Pulmonary artery endothelial cell (primary cell): Measurements from ENCODE around the gene DMXL2. TPM values are rescaled to one million over a fixed set of nuclear protein-coding genes. Genes with fewer than 3 reads are reported as not detected.
"Not testable (repeated sequence)": the region's sequence is repeated elsewhere in the genome, so short reads cannot be mapped to it uniquely, and the experiment has no call there.

Experiments
- DNase-seq: peaks from one replicate; pipeline ENCODE4 v3.0.0-alpha.2; 2011; ENCODE audit warnings: low read depth, low spot score
- total RNA-seq: library from RNA; depleted of rRNA; stranded (reverse); fragments of >200 nt; gene quantifications from 2 replicates; pipeline ENCODE4 v1.2.3, GENCODE V29; 2014

Gene DMXL2
- total RNA-seq, 1 donor from 2014 or later: 11.5 TPM

- no peak for DNase-seq
Observed at GRCh38 chr15:51577636-51578304, 44.8 kb downstream of the DMXL2 start.

DNA sequence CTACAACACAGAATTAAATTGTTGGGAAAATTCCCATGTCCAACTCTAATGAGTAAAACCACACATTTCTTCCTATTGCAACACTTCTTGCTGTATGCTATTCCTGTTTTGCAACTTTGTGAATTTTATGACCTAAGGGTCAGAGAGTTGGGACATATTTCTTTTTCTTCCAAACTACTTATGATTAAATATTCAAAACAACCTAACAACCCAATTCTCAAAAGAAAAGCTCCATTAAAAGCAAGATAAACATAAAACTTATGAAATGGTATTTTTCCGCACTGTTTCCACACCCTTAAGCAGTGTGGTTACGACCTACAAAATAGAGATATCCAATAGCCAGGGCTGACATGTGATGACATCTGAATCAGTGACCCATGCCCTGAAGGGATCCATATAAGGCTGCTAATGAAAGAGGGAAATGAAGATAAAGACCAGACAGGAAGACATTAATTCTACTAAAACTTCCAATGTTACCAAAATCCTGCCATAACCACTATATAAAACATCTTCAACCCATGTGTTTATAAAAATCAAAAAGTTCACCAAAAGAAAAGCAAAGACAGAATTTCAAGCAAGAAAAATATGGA lies 45.6 kb downstream of the DMXL2 start:
- DNase-seq: no peak

- no peak for DNase-seq
Observed at GRCh38 chr15:51576286-51576850, 46.2 kb downstream of the DMXL2 start.

GRCh38 chr15:51575775-51576174 lies 46.8 kb downstream of the DMXL2 start:
- no peak for DNase-seq

GRCh38 chr15:51573352-51573751 lies 49.2 kb downstream of the DMXL2 start:
- not testable (repeated sequence) for DNase-seq

- DNase-seq: not testable (repeated sequence)
Observed at GRCh38 chr15:51568939-51569784, 53.4 kb downstream of the DMXL2 start.

GRCh38 chr15:51561271-51561670 lies 61.3 kb downstream of the DMXL2 start:
- DNase-seq: no peak

- no peak for DNase-seq
Observed at GRCh38 chr15:51558876-51559275, 63.7 kb downstream of the DMXL2 start.

DNA sequence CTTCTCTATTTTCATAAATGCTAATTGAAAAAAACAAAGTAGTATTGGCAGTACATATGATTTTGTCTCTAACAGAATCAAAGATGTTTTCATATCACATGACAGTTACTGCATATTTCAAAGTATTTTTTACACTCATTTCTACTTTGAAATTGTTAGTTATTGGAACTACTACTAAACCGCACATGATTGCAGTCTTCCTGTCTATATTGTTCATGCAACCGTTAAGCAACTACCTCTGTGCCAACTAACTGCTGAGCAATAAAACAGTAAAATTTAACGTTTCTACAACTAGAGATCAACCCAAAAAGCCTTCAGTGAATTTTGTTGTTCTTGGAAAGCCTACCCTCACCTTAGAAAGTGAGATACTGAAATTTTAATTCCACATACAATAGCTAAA lies 64.2 kb downstream of the DMXL2 start:
- DNase-seq: no peak

DNA sequence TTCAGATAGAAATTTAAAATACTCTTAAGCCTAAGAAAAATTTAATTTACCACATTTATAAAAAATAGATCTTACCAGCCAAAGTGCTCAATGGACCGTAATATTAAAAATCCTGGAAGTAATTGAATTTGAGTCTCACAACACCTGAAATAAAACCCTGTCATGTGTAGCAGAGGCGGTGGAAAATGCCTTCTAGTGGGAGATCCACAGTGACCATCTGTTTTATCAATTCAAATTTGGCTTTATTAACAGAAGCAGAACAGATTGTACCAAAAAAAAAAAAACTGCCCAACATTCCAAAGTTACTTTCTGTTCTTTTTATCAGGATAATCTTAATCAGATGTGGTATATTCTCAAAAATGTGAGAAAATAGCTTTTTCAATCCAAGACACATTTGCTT lies 71.7 kb downstream of the DMXL2 start:
- DNase-seq: no peak

GRCh38 chr15:51547656-51548055 lies 74.9 kb downstream of the DMXL2 start:
- DNase-seq: no peak

DNA sequence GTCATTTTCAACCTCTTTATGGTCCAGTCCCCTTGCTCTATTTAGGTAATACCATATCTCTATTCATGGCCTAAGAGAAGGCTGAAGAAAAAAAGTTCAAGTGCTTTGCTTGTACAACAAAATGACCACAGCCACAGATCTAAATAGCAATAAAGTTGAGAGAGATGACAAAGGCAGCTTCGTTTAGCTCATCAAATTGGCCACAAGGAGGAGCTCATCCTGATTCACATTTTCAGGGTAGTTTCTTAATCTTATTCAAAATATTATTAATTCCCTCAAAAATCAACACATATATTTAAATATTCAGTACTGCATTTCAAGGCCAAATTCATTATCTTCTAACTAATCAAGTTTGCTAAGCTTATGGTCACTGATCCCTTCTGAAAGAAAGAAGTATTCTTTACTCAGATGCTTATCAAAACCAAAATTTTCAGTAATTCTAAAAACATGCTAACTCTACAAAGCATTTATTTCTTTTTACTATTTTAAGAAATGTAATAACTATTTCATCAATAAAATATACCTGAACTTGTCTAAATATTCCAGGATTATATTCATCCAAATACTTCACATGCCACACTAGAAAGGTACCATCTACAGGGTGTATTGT lies 85.5 kb downstream of the DMXL2 start:
- no peak for DNase-seq

DNA sequence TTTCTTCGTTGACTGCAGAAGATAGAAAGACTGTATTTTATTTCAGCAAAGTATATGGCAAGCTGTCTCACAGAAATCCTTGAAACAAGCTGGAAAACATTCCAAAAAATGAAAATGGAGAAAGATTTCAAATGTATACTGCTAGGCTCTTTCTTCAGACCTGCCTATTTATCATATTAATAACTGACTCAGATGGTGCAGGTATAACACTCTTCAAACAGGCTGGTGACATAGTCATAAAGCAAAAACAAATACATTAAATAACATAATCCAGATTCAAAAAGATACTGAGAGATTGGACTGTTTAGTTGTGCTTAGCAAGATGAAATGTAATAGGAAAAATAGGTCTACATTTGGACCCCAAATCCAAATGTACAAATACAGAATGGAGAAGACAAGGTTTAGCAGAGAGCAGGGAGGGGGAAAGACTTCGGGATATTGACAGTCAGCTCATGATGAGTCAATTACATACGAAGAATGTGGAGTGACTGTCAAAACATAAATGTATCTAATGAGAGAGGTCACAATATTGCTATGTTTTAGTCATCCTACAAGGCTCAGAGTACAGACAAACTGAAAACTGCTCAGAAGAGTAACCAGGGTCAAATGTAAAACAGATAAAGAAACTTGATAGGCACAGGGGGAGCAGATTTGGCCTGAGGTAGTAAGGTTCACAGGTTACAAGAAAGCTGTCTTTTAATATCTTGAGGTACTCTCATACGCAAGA lies 88.7 kb downstream of the DMXL2 start:
- DNase-seq: no peak

DNA sequence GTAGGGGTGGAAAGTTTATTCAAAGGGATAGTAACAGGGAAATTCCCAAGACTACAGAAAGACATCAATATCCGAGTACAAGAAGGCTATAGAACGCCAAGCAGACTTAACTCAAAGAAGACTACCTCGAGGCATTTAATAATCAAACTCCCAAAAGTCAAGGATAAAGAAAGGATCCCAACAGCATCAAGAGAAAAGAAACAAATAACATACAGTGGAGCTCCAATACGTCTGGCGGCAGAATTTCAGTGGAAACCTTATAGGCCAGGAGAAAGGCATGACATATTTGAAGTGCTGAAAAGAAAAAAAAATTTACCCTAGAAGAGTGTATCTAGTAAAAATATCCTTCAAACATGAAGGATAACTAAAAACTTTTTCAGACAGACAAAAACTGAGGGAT lies 95.6 kb downstream of the DMXL2 start:
- DNase-seq: no peak

- no peak for DNase-seq
Observed at GRCh38 chr15:51524376-51524775, 98.2 kb downstream of the DMXL2 start.

DNA sequence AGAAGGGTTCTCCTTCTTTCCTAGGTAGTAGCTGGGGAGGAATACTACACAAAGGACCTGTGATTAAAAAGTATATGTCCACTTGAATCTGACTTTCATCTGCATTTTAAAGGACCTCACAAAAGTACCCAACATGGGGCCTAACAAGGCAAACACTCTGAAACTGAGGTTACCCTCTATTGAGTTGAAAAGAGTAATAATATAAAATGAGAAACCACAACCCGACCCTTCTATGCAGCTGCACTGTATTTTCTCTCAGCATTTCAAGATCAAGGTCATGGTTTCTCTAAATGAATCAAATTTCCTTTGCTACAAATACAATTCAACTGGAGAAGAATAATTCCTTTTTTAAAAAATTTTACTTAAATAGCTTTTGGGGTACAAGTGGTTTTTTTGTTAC lies 106.3 kb downstream of the DMXL2 start:
- DNase-seq: no peak

DNA sequence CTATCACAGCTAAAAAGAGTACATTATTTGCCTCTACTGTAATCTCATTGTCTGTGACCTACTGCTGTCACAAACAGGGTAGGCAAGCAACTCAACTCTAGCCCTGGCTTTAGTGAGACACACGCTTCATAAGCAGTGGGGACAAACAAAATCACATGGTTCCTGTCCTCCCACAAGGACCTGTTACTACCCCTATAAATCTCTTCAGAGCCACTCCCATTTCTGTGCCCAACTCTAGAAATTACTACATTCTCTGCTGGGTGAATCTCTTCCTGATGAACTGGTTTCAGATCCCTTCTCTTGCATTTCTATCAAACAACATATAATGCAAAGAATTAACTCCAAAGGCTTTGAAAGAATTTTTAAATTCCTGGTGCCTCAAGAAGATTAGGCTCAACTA lies 117.3 kb downstream of the DMXL2 start:
- no peak for DNase-seq

GRCh38 chr15:51503003-51503402 lies 119.6 kb downstream of the DMXL2 start:
- DNase-seq: no peak

GRCh38 chr15:51499379-51499976 lies 123.1 kb downstream of the DMXL2 start:
- peak; percentile 7 for DNase-seq

DNA sequence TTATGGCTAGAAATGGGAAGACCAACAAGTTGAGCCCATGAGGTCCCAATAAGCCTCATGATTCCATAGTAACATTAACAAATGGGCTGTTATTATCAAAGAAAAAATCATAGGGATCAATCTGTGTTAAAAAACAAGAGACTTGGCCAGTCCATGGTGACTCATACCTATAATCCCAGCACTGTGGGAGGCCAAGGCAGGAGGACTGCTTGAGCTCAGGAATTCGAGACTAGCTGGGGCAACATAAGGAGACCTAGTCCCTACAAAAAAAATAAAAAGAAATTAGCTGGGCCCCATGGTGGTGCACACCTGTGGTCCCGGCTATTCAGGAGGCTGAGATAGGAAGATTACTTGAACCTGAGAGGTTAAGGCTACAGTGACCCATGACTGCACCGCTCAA lies 124.8 kb downstream of the DMXL2 start:
- no peak for DNase-seq

GRCh38 chr15:51496246-51496645 lies 126.3 kb downstream of the DMXL2 start:
- DNase-seq: no peak
